DMS53 treated with DMSO at 0.1 percent for 48 hours (cell line): ENCODE results near the gene ZFYVE21.

ENCODE experiments used
- DNase-seq: peaks from one replicate; lab custom pipeline; 2025; ENCODE audit not compliant: unreplicated experiment; lab: John Stamatoyannopoulos, UW

Gene ZFYVE21

GRCh38 chr14:103715052-103716000 is at the start of gene ZFYVE21, which contains the start of gene XRCC3:
ZFYVE21 (plus strand) TSS chr14:103715810; CDS start chr14:103715842, 32 bp downstream.
XRCC3 (minus strand) TSS chr14:103715451; CDS start chr14:103711087, 4,364 bp downstream.
- peak; percentile 90 for DNase-seq

DNA sequence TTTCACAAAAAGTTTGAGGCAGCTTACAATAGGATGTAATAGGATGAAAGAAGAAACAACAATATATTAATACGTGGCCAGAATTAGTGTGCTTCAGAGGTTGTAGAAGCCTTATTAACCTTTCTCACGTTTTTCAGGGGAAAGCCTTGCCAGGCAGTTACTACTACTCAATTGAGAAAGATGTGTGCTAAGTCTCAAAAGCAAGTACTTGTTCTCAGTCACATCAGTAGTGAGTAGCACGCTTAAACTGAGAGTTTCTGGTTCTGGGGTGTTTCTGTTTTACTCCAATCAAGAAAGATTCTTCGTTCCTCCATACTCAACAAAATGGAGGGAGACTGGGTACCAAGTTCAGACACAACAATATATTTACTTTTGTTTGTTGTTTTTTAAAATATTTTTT is 47.9 kb upstream of the ZFYVE21 start:
- DNase-seq, result no peak

DNA sequence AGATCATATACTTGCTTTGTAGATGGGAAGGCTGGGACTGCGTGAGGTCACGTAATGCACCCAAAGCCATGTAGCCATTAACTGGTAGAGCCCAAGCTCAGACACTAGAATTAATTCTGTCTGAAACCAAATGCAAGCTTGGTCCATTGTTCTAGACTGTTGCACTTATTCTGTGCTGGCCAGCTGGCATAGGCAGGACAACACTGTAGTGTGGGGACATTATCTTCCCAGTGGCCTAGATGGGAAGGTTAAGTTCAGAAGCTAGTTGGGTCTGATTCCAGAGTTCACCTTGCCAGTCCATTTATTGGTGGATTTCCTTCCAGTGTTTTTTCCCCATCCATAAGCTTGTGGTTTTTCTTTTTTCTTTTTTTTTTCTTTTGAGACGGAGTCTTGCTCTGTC is 47.5 kb upstream of the ZFYVE21 start:
- no peak for DNase-seq

GRCh38 chr14:103669370-103669769 is 46.2 kb upstream of the ZFYVE21 start:
- no peak for DNase-seq

DNA sequence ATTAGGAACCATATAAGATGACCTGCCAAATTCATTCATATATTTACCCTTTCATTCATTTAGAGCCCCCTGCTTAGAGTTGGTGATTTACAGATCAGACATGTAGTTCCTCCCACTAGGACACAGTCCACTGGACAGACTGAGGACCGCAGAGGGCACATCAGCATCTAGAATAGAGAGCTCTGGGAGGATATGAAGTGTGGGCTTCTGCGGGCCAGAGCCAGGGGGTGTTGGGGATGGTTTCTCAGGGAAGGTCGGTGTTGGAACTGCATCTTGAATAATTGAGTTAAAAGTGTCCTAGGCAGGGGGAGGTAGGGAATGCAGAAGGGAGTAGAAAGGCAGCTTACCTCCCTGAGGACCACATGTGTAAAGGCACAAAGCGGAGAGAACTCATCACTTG is 43.7 kb upstream of the ZFYVE21 start:
- DNase-seq, result no peak

GRCh38 chr14:103675957-103676356 is 39.7 kb upstream of the ZFYVE21 start:
- DNase-seq, result no peak

DNA sequence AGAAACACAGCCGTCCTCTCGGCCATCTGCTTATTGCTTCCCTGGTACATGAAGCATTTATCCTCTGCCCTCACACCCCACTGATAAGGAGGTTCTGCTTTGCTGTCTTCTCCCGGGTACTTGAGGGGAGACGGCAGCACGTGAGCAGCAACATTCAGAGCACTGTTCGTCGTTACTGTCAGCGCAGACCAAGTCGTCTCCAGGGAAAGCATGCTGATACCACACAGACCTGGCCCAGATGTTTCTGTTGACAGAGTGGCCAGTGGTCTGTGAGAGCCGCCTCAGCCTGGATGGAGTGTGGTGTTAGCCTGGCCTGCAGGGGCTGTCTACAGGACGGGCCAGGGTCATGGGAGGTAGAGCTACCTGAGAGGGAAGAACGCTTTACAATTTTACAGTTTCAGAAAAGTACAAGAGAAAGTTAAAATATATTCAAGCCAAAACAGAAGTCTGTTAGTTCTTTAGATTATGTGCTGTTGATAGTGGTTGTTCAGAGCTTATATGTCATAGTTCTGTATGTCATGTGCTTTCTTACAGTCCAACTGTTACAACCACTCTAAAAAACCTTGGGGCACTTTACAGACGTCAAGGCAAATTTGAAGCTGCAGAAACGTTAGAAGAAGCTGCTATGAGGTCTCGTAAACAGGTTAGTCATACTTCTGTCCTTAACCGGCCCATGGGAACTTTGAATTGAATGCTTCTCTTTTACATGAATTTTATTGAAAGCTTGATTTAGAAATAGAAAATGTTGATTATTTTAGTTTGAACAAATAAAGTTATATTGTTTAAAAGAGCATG is 38.5 kb upstream of the ZFYVE21 start:
- no peak for DNase-seq

DNA sequence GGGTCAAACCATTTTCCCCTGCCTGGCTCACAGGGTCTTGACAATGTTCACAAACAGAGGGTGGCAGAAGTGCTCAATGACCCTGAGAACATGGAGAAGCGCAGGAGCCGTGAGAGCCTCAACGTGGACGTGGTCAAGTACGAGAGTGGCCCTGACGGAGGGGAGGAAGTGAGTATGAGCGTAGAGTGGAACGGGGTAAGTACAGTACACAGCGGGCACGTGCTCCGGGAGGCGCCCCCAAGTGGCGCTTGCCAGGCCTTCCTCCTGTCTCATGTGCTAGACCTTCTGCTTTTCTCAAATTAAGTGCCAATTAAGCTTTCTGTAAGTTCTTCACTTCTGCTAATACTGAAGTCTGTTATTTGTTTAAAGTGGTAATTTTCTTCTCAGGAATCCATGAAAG is 36.3 kb upstream of the ZFYVE21 start:
- DNase-seq, result no peak

- no peak for DNase-seq
These were observed 34.9 kb upstream of the ZFYVE21 start for GRCh38 chr14:103680491-103681231.

- no peak for DNase-seq
These were observed 32.5 kb upstream of the ZFYVE21 start for GRCh38 chr14:103683139-103683538.

GRCh38 chr14:103684471-103684870 is 31.1 kb upstream of the ZFYVE21 start:
- no peak for DNase-seq

GRCh38 chr14:103684871-103685270 is 30.7 kb upstream of the ZFYVE21 start:
- DNase-seq, result no peak

- DNase-seq, result no peak
These were observed 30.1 kb upstream of the ZFYVE21 start for GRCh38 chr14:103685276-103686211.

DNA sequence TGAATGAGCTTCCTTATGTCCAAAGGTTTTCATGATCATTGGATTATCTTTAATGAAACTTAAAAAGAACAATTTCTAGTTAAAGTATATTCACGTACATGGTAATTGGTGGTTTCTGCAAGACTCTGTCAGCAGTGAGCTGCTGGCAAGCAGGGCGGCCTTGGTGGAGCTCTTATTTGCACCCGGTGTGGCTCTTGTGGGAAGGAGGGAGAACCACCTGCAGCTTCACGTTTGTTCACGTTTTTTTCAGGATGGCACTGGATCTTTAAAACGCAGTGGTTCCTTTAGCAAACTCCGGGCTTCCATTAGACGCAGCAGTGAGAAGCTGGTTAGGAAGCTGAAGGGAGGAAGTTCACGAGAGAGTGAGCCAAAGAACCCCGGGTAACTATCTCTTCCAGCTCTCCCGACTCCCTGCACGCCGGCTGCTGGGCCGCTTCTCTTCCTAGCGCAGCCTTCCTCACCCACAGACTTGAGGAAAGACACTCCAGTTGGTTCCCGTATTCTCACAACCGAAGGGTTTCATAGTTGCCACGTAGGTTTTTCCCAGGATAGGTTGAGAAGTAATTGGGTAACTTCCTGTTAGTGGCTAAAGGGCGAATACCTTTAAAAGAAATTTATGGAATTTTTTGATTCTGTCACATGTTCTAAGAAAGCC is 28.7 kb upstream of the ZFYVE21 start:
- no peak for DNase-seq

DNA sequence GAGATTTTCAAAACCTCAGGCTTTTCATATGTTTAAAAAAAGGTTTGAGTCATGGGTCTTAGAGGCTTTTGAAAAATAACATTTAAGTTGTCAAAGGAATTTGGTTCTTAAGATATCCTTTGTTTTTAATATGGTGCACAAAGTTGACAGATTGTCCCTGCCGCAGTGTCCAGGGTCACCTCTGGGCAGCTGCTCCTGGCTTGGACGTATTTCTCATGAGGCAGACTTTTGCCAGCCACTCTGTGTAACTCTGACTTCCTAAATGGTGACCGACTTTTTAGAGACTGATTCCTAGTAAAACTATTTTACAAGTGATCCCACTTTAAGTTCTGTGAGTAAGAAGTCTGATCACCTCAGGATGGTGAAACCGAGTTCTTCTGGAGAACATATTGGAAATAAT is 27.9 kb upstream of the ZFYVE21 start:
- no peak for DNase-seq

DNA sequence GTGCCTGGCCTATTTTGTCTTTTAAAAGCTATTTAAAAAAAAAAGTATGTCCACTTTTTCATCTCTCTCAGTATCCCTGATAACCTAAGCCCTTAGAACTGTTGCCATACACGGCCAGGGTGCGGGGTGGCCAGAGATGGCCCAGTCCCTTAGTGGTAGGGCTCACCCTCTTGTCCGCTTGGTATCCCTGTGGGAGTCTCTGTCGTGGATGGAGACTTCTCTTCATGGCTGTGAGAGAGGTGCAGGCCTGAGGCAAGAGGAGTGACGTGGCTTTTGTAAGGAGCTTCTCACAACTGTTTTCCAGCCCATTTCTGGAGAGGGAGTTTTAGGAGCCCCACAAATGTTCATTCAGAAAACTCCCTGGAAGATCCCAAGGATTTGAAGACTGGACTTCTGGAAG is 27.2 kb upstream of the ZFYVE21 start:
- no peak for DNase-seq

DNA sequence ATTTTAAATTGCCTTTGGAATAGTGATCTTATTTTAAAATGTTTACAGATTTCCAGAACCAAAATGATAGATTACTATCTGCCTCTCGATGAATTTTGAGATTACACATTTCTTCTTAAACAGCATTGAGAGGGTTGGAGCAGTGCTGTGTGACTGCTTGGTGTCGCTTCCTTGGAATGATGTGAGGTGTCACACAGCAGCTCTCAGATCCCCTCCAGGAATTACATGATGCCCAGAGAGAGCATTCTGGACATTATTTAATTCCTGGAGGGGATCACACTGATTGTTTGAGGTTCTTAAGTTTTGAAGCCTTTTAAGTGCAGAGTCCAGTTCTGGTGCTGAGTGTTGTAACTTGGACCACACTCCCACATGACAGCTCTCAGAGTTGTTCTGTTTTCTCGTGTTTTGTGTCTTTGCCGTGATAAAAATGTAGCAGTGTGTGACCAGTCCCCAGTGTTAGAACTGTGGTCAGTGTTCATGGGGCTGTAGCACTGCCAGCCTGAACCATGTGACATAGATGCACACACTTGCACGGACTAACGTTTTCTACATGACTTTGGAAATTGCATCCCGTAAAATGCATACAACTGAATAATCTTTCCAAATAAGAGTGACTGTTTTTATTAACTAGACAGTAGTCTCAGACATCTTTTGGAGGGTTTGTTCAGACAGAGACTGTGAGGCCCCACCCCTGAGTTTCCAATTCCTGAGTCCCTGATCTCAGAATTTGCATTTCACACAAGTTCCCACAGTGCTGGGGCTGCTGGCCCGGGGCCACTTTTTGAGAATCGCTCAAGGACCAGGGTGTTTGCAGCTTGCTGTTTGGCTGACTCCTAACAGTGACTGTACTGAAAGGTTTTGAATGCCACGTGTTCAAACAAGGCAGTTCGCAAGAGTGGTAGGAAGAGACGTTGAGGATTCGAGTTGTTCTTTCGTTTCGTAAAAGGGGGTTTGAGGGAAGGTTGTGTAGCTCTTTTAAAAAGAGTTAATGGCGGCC is 26.4 kb upstream of the ZFYVE21 start:
- DNase-seq, result no peak

GRCh38 chr14:103690332-103690731 is 25.3 kb upstream of the ZFYVE21 start:
- DNase-seq, result no peak
